ENCODE data around the gene PLEKHG7. TPM values are rescaled to one million over a fixed set of nuclear protein-coding genes. Genes with fewer than 3 reads are reported as not detected.
"Not testable (repeated sequence)": the region's sequence is repeated elsewhere in the genome, so short reads cannot be mapped to it uniquely, and the experiment has no call there.

PLEKHG7 gene
- total RNA-seq, 2 experiments from 2014 or later = not detected

DNA sequence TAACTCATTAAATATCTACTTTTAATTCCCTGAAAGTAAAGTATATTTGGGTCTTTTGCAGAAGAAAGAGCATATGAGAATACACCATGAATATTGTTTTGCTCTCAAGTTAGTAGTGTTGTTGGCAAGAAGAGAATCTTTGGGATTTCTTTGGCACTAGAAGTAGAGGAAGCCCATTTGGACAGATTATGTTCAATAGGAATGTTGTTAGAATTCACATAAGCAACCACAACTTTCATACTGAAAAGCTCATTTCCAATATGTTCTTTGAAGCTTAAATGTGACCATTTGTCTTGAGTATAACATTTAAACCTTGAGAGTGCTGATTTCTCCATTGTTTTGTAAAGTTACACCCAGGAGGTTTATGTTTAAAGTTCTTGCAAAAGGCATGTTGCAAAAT, 37.6 kb downstream of the PLEKHG7 start:
- DNase-seq = no peak
- ATAC-seq = no peak
- H3K9me3 Mint-ChIP-seq = no peaks in the 10 kb centered on the region
- TF ChIP-seq, protein P1, sequence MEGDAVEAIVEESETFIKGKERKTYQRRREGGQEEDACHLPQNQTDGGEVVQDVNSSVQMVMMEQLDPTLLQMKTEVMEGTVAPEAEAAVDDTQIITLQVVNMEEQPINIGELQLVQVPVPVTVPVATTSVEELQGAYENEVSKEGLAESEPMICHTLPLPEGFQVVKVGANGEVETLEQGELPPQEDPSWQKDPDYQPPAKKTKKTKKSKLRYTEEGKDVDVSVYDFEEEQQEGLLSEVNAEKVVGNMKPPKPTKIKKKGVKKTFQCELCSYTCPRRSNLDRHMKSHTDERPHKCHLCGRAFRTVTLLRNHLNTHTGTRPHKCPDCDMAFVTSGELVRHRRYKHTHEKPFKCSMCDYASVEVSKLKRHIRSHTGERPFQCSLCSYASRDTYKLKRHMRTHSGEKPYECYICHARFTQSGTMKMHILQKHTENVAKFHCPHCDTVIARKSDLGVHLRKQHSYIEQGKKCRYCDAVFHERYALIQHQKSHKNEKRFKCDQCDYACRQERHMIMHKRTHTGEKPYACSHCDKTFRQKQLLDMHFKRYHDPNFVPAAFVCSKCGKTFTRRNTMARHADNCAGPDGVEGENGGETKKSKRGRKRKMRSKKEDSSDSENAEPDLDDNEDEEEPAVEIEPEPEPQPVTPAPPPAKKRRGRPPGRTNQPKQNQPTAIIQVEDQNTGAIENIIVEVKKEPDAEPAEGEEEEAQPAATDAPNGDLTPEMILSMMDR (IDR thresholded peaks at IDR 0.05) = no peak
- intact Hi-C loops (cut with micrococcal nuclease) = no loop called here
- no peak overlapping the region for H3K4me3 Mint-ChIP-seq
- ChIA-PET POLR2A (no interaction called here), CTCF (no interaction called here)
- H3K27me3 Mint-ChIP-seq = no peaks in the 10 kb centered on the region
- no peaks in the 10 kb centered on the region for H3K4me1 Mint-ChIP-seq (ENCODE audit: low read depth)
- no peaks in the 10 kb centered on the region for H3K36me3 Mint-ChIP-seq (ENCODE audit: low read depth)
- no peak overlapping the region for H3K27ac Mint-ChIP-seq

DNA sequence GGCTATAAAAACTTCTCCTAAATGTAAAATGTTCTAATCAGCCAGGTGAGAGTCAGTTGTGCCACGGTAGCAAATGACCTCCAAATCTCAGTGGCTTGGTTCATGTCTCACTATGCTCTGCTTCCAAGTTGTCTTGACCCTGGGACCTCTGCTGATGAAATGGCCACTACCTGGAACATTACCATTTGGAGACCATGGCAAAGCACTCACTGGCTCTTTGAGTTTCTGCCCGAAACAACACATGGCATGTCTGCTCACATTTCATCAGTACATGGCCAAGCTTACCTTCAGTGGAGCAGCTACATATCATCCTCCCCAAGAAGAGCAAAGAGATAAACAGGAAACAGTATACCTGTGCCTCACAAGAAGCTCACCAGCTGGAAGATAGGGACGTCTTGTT, 40.2 kb downstream of the PLEKHG7 start:
- H3K4me3 Mint-ChIP-seq = no peak overlapping the region
- DNase-seq = no peak
- ChIA-PET CTCF (no interaction called here), POLR2A (interaction anchor here (1.1 kb wide), 1 partner anchor 11 kb away, joined by 3 read pairs; no protein-coding TSS in a partner anchor)
- no peak overlapping the region for H3K27ac Mint-ChIP-seq
- no peaks in the 10 kb centered on the region for H3K36me3 Mint-ChIP-seq (ENCODE audit: low read depth)
- intact Hi-C loops (cut with micrococcal nuclease) = no loop called here
- TF ChIP-seq, protein P1 (IDR thresholded peaks at IDR 0.05) = no peak
- no peaks in the 10 kb centered on the region for H3K4me1 Mint-ChIP-seq (ENCODE audit: low read depth)
- H3K9me3 Mint-ChIP-seq = no peaks in the 10 kb centered on the region
- H3K27me3 Mint-ChIP-seq = no peaks in the 10 kb centered on the region
- no peak for ATAC-seq

DNA sequence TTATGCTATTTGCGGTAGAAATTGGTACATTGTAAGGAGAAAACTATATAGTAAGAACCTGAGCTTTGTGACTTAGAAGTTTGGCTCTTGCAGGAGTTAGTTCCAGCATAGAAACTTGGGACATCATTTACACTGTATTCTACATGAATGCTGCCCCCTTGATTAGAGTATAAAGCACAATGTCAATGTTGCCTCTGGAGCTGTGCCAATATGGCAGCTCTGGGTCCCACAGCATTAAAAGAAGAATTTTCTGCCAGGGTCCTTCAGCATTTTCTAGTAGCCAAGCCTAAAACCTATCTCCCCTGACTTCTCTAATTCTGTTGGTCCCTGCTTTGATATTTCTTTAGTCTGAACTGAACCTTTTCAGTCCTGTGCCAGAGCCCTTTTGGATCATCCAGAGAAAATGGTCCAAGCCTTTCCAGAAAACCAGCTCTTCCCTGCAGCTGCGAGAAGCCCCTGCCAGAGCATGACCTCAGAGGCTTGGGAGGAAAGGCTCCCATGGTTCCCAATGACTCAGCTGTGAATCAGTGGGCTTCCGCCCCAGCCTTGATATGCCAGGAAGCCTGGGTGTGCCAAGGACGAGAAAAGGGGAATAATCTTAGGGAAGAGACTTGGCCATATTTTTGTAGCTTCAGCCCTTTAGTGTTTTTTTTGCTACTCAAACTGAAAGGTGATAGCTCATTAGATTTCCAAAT, 43.2 kb downstream of the PLEKHG7 start:
- ATAC-seq = no peak
- no peak for DNase-seq
- Mint-ChIP-seq H3K4me3 (no peak overlapping the region), H3K36me3 (ENCODE audit: low read depth) (no peaks in the 10 kb centered on the region), H3K4me1 (ENCODE audit: low read depth) (no peaks in the 10 kb centered on the region), H3K27me3 (no peaks in the 10 kb centered on the region), H3K27ac (no peak overlapping the region), H3K9me3 (no peaks in the 10 kb centered on the region)
- ChIA-PET POLR2A (no interaction called here), CTCF (interaction anchor here (0.6 kb wide), 1 partner anchor 644 kb away, joined by 3 read pairs; no protein-coding TSS in a partner anchor)
- intact Hi-C loops (cut with micrococcal nuclease) = no loop called here
- TF ChIP-seq, protein P1 (IDR thresholded peaks at IDR 0.05) = no peak

DNA sequence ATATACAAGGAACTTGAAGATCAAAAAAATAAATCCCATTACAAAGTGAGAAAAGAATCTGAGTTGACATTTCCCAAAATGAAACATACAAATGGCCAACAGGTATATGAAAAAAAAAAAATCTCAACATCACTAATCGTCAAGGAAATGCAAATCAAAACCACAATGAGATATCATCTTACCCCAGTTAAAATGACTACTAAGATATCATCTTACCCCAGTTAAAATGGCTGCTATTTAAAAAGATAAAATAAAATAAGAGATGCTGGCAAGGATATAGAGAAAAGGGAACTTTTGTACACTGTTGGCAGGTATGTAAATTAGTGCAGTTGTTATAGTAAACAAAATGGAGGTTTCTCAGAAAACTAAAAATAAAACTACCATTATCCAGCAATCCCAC, 44.4 kb downstream of the PLEKHG7 start:
- DNase-seq = no peak
- ATAC-seq = no peak
- Mint-ChIP-seq H3K27ac (no peak overlapping the region), H3K4me1 (ENCODE audit: low read depth) (no peaks in the 10 kb centered on the region), H3K9me3 (no peaks in the 10 kb centered on the region), H3K27me3 (no peaks in the 10 kb centered on the region), H3K36me3 (ENCODE audit: low read depth) (no peaks in the 10 kb centered on the region), H3K4me3 (no peak overlapping the region)
- ChIA-PET POLR2A (no interaction called here), CTCF (no interaction called here)
- intact Hi-C loops (cut with micrococcal nuclease) = no loop called here
- TF ChIP-seq, protein P1 (IDR thresholded peaks at IDR 0.05) = no peak

DNA sequence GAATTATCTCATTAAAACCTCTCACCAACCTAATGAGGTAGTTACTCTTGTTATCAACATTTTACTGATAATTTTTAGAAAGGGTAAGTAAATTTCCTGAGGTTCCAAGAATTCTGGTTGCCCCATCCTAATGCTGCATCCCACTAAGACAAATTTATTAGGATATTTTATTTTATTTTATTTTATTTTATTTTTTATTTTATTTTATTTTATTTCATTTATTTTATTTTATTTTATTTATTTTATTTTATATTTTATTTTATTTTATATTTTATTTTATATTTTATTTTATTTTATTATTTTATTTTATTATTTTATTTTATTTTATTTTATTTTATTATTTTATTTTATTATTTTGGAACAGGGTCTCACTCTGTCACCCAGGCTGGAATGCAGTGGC, 46.9 kb downstream of the PLEKHG7 start:
- H3K9me3 Mint-ChIP-seq; ATAC-seq; H3K27me3 Mint-ChIP-seq; intact Hi-C loops (cut with micrococcal nuclease); DNase-seq; CTCF ChIA-PET; H3K4me1 Mint-ChIP-seq (ENCODE audit: low read depth); H3K4me3 Mint-ChIP-seq; H3K27ac Mint-ChIP-seq; H3K36me3 Mint-ChIP-seq (ENCODE audit: low read depth); POLR2A ChIA-PET: not testable (repeated sequence)
